Measurements from ENCODE around the gene MICAL2. TPM values are rescaled to one million over a fixed set of nuclear protein-coding genes. Genes with fewer than 3 reads are reported as not detected.
A peak's percentile ranks its signal among the peaks of the same experiment; 100 is the strongest.

MICAL2 gene
- total and polyA plus RNA-seq, 2 of the 13 experiments (the other 11 are each of a cell fraction or from before 2014, with no cell fraction given): 0.78 to 1.1 TPM

DNA sequence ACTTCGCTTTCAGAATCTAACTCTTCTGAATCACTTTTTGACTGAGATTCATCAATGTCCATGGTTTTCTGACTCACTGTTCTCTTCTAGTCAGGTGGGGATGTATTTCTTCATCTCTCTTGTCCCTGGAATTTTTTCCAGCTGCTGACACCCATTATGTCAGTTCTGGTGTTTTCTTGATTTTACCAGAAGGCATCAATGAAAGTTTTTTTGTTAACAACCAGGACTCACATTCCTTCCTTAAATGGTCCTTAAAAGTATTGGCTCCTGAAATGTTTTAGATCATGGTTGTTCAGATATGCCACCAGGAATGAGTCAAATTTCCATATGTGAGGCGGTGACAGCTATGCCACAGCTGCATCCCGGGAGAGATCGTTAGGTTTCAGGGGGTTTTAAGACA lies 12.9 kb downstream of the MICAL2 start:
- no TSS peak for BruUV-seq (replicated peaks)
- no peak for TF ChIP-seq SIX1 (CRISPR knock-in tag; IDR thresholded peaks at IDR 0.05; ENCODE audit: borderline replicate concordance)
- ATAC-seq: no peak
- H3K27ac ChIP-seq (ENCODE audit: extremely low read length, insufficient read depth, low read length): no peak overlapping the region
- H3K27me3 ChIP-seq (ENCODE audit: control insufficient read depth in 1 of 2, insufficient read depth in 2 of 2, low read length in 2 of 2): no peaks in the 10 kb centered on the region
- in situ Hi-C loops (cut with HindIII; ENCODE audit: extremely low pct_ligation_motif_present, low pct_unique_long_range_greater_than_20kb): no loop called here
- H3K36me3 ChIP-seq (replicated peaks in 1 of 2; ENCODE audit: control insufficient read depth in 1 of 2, insufficient read depth in 2 of 2, low read length in 2 of 2): no peaks in the 10 kb centered on the region
- no peak overlapping the region for H3K4me3 ChIP-seq (replicated peaks in 1 of 3; ENCODE audit: insufficient read depth in 1 of 3, low read depth in 2 of 3, low read length in 3 of 3)
- POLR2A ChIA-PET: no interaction called here
- H3K9ac ChIP-seq (ENCODE audit: insufficient read depth, low read depth, low read length): no peak overlapping the region
- no peak for DNase-seq (ENCODE audit: low spot score)
- no peak overlapping the region for H2AFZ ChIP-seq (ENCODE audit: low read length)
- no peaks in the 10 kb centered on the region for H3K79me2 ChIP-seq (ENCODE audit: insufficient read depth, low read length)
- no peak for FAIRE-seq
- CTCF ChIA-PET (ENCODE audit: low intra/inter-chr PET ratio, low total read pairs): interaction anchor here (2.0 kb wide), 1 partner anchor 113 kb away, joined by 13 read pairs; no protein-coding TSS in a partner anchor
- H3K4me1 ChIP-seq (ENCODE audit: insufficient read depth, low read length): peaks cover 21% of the 10 kb centered on the region
- no peaks in the 10 kb centered on the region for H3K9me3 ChIP-seq (ENCODE audit: low read length)
- no peak overlapping the region for H3K4me2 ChIP-seq (ENCODE audit: low read depth, low read length)
- intact Hi-C loops (cut with micrococcal nuclease; ENCODE audit: unreplicated experiment): loop anchor here (5.0 kb wide), 3 partner anchors 36 to 159 kb away; no protein-coding TSS in a partner anchor
- no peaks in the 10 kb centered on the region for H4K20me1 ChIP-seq (ENCODE audit: insufficient read depth, low read length)
- 82% methylated on average over 4 of the region's 4 CpGs for WGBS (ENCODE audit: low lambda C conversion rate)

DNA sequence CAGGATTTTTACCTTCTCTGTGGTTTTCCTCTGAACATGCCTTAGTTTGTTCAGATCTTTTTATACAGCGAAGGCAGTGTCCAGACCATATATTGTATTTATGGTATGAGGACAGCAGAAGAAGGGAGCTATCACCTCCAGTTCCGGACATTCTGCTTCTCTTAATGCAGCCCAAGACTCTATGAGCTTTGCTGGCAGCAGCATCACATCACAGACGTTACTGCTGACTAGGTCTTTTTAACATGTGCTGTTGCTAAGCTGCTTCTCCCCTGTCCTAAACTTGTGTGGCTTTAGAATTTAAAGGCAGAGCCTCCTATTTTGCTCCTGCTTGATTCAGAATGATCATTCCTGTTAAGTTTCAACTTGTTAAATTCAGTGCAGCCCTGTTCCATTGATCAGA lies 13.4 kb downstream of the MICAL2 start:
- Histone ChIP-seq H2AFZ (ENCODE audit: low read length) (no peak overlapping the region), H3K9ac (ENCODE audit: insufficient read depth, low read depth, low read length) (no peak overlapping the region), H3K36me3 (replicated peaks in 1 of 2; ENCODE audit: control insufficient read depth in 1 of 2, insufficient read depth in 2 of 2, low read length in 2 of 2) (no peaks in the 10 kb centered on the region), H3K9me3 (ENCODE audit: low read length) (no peaks in the 10 kb centered on the region), H3K4me1 (ENCODE audit: insufficient read depth, low read length) (peaks cover 17% of the 10 kb centered on the region), H4K20me1 (ENCODE audit: insufficient read depth, low read length) (no peaks in the 10 kb centered on the region), H3K27ac (ENCODE audit: extremely low read length, insufficient read depth, low read length) (no peak overlapping the region), H3K4me2 (ENCODE audit: low read depth, low read length) (no peak overlapping the region), H3K4me3 (replicated peaks in 1 of 3; ENCODE audit: insufficient read depth in 1 of 3, low read depth in 2 of 3, low read length in 3 of 3) (no peak overlapping the region), H3K79me2 (ENCODE audit: insufficient read depth, low read length) (no peaks in the 10 kb centered on the region), H3K27me3 (ENCODE audit: control insufficient read depth in 1 of 2, insufficient read depth in 2 of 2, low read length in 2 of 2) (no peaks in the 10 kb centered on the region)
- no peak for DNase-seq (ENCODE audit: low spot score)
- in situ Hi-C loops (cut with HindIII; ENCODE audit: extremely low pct_ligation_motif_present, low pct_unique_long_range_greater_than_20kb): no loop called here
- intact Hi-C loops (cut with micrococcal nuclease; ENCODE audit: unreplicated experiment): loop anchor here (5.0 kb wide), 3 partner anchors 36 to 159 kb away; no protein-coding TSS in a partner anchor
- ChIA-PET CTCF (ENCODE audit: low intra/inter-chr PET ratio, low total read pairs) (no interaction called here), POLR2A (no interaction called here)
- ATAC-seq: no peak
- WGBS (ENCODE audit: low lambda C conversion rate): 71% methylated on average over 3 of the region's 3 CpGs
- no peak for FAIRE-seq
- peak; percentile 78 for TF ChIP-seq MAFF (IDR thresholded peaks at IDR 0.05; ENCODE audit: low read depth, low read length)
- no peak for TF ChIP-seq ZNF552 (CRISPR knock-in tag; IDR thresholded peaks at IDR 0.05; ENCODE audit: borderline replicate concordance)
- TF ChIP-seq MAFK (conservative IDR thresholded peaks at IDR 0.05 in 1 of 2, IDR thresholded peaks at IDR 0.05 in 1 of 2; ENCODE audit: low read length in 2 of 2): peak; percentile 73 to 86
- BruUV-seq (replicated peaks): no TSS peak
